Fibroblast of villous mesenchyme (primary cell): ENCODE measurements around the gene HIC1. TPM values are rescaled to one million over a fixed set of nuclear protein-coding genes. Genes with fewer than 3 reads are reported as not detected.
A peak's percentile ranks its signal among the peaks of the same experiment; 100 is the strongest.

Experiments used
- DNase-seq: peaks from one replicate; pipeline ENCODE4 v3.0.0-alpha.2; 2010; ENCODE audit warnings: low read depth
- H3K4me3 ChIP-seq: 2 replicates; pipeline ENCODE4 v1.5.1; 2011; ENCODE audit warnings: low read depth, mild to moderate bottlenecking, low read length
- total RNA-seq: library from RNA; depleted of rRNA; stranded (reverse); fragments of >200 nt; gene quantifications from 2 replicates; pipeline ENCODE4 v1.2.3, GENCODE V29; 2012
- TF ChIP-seq, protein P1 (sequence below): IDR thresholded peaks from 2 replicates; pipeline ENCODE4 v1.5.1; 2012; ENCODE audit warnings: low read depth, mild to moderate bottlenecking, low read length; ENCODE audit not compliant: insufficient read depth

The HIC1 gene
- total RNA-seq, 1 donor, result 81.6 TPM

- TF ChIP-seq, protein P1, sequence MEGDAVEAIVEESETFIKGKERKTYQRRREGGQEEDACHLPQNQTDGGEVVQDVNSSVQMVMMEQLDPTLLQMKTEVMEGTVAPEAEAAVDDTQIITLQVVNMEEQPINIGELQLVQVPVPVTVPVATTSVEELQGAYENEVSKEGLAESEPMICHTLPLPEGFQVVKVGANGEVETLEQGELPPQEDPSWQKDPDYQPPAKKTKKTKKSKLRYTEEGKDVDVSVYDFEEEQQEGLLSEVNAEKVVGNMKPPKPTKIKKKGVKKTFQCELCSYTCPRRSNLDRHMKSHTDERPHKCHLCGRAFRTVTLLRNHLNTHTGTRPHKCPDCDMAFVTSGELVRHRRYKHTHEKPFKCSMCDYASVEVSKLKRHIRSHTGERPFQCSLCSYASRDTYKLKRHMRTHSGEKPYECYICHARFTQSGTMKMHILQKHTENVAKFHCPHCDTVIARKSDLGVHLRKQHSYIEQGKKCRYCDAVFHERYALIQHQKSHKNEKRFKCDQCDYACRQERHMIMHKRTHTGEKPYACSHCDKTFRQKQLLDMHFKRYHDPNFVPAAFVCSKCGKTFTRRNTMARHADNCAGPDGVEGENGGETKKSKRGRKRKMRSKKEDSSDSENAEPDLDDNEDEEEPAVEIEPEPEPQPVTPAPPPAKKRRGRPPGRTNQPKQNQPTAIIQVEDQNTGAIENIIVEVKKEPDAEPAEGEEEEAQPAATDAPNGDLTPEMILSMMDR, result no peak
- no peak overlapping the region for H3K4me3 ChIP-seq
- no peak for DNase-seq
Measured at GRCh38 chr17:2034157-2034556, 20.7 kb upstream of the HIC1 start.

DNA sequence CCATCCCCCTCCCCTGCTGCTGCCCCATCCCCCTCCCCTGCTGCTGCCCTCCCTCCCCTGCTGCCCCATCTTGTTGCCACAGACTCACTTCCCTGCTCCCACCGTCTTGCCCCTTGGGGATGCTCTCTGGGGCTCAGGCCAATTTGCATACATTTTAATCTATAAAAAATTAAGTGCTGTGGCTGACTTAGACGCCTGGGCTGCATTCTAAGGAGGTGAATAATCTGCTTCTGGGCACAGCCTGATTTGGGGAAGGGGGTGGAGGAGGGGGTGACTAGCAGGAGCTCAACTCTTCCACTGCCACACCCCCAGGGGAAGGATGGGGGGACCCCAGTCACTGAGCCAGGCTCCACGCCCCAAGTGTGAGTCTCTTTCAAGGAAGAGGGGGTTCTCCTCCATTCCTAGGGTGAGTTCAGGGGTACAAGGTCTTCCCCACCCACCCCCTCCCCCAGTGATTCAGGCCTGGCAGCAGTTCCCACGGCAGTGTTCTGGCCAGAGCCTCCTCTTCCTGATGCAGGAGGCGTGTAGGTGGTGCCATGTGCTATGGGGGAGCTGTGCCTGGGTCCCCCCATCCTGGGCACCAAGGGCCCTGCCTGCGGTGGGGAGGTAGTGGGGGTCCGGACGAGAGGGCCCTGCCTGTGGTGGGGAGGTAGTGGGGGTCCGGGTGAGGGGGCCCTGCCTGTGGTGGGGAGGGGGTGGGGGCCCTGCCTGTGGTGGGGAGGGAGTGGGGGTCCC is 19.9 kb upstream of the HIC1 start:
- TF ChIP-seq, protein P1, result no peak
- no peak overlapping the region for H3K4me3 ChIP-seq
- DNase-seq, result no peak

GRCh38 chr17:2035541-2036488 is 19.1 kb upstream of the HIC1 start:
- DNase-seq, result no peak
- TF ChIP-seq, protein P1, result no peak
- no peak overlapping the region for H3K4me3 ChIP-seq

GRCh38 chr17:2037155-2037554 is 17.7 kb upstream of the HIC1 start:
- DNase-seq, result no peak
- H3K4me3 ChIP-seq, result no peak overlapping the region
- TF ChIP-seq, protein P1, result no peak

GRCh38 chr17:2040219-2040827 is 14.6 kb upstream of the HIC1 start:
- TF ChIP-seq, protein P1, result no peak
- no peak overlapping the region for H3K4me3 ChIP-seq
- DNase-seq, result no peak

DNA sequence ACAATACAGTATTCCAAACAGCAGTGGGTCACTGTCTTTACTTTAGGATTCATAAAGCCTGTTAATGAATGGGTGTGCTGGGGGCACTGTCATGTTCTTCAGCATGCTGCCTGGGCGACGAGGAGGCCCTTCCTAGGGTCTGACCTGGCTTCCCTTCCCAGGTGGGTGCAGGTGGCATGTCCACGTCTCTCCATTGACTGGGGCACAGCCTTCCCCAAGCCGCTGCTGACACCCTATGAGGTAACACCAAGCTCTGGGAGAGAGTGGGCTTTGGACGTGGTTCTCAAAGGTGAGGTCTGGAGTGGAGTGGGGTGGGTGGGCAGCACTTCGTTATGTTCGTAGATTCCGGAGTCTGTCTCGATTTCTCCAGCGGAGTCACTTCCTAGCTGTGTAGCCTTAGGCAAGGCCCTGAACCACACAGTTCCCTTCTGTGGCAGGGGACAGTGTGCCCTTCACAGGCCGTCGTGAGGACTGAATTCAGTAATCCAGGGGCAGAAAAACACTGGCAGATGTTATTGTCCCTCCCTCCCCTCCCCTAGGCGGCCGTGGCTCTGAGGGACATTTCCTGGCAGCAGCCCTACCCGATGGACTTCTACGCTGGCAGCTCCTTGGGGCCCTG is 13.9 kb upstream of the HIC1 start:
- peak overlapping the region; percentile 90 for H3K4me3 ChIP-seq
- TF ChIP-seq, protein P1, result no peak
- DNase-seq, result no peak
